A673 (cell line): ENCODE measurements around the gene SLC15A4.

ENCODE experiments used
- EZH2 ChIP-seq: fragments of 200-600 bp; sonication (generic); IDR thresholded peaks from 2 replicates; pipeline ENCODE4 v1.6.1; 2017; ENCODE audit warnings: borderline replicate concordance, low read depth, mild to moderate bottlenecking, mixed read lengths, antibody characterized with exemption, low read length; ENCODE audit not compliant: poor library complexity, severe bottlenecking
- TF ChIP-seq, protein P1 (sequence below): fragments of 300-800, 200-600 bp; sonication (generic); conservative IDR thresholded peaks from 2 replicates; pipeline ENCODE4 v1.5.1; 2017; ENCODE audit warnings: low read depth, mild to moderate bottlenecking, antibody characterized with exemption, low read length, moderate library complexity, mixed read lengths

DNA sequence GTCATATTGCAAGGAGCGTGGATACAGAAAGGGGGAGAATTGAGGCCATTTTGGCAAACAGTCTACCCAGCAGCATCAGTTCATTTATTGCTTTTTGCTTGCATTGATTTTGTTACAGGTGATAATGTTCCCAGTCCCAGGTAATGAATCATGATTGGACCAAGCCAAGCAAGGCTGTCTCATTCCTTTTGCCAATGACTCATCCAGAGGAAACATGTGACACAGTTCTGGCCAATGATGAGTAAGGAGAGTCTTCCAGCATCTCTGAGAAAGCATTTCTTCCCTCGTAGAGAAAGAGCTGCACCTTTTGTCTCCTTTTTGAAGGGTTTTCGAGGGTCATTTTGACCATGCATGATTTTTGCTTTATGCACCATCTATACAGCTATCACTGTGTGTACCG lies 68.2 kb downstream of the SLC15A4 start:
- TF ChIP-seq, protein P1, sequence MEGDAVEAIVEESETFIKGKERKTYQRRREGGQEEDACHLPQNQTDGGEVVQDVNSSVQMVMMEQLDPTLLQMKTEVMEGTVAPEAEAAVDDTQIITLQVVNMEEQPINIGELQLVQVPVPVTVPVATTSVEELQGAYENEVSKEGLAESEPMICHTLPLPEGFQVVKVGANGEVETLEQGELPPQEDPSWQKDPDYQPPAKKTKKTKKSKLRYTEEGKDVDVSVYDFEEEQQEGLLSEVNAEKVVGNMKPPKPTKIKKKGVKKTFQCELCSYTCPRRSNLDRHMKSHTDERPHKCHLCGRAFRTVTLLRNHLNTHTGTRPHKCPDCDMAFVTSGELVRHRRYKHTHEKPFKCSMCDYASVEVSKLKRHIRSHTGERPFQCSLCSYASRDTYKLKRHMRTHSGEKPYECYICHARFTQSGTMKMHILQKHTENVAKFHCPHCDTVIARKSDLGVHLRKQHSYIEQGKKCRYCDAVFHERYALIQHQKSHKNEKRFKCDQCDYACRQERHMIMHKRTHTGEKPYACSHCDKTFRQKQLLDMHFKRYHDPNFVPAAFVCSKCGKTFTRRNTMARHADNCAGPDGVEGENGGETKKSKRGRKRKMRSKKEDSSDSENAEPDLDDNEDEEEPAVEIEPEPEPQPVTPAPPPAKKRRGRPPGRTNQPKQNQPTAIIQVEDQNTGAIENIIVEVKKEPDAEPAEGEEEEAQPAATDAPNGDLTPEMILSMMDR = no peak
- no peak for TF ChIP-seq EZH2
